HG02943 (cell line): Measurements from ENCODE around the gene SNAPC2.
A peak's percentile ranks its signal among the peaks of the same experiment; 100 is the strongest.
"Not testable (repeated sequence)": the region's sequence is repeated elsewhere in the genome, so short reads cannot be mapped to it uniquely, and the experiment has no call there.

Experiments used
- ATAC-seq: cut with Tn5 transposase; IDR thresholded peaks from one replicate; pipeline ENCODE4 v1.9.1; 2021; ENCODE audit warnings: mild to moderate bottlenecking, low read depth, moderate library complexity; ENCODE audit not compliant: unreplicated experiment

Gene SNAPC2

DNA sequence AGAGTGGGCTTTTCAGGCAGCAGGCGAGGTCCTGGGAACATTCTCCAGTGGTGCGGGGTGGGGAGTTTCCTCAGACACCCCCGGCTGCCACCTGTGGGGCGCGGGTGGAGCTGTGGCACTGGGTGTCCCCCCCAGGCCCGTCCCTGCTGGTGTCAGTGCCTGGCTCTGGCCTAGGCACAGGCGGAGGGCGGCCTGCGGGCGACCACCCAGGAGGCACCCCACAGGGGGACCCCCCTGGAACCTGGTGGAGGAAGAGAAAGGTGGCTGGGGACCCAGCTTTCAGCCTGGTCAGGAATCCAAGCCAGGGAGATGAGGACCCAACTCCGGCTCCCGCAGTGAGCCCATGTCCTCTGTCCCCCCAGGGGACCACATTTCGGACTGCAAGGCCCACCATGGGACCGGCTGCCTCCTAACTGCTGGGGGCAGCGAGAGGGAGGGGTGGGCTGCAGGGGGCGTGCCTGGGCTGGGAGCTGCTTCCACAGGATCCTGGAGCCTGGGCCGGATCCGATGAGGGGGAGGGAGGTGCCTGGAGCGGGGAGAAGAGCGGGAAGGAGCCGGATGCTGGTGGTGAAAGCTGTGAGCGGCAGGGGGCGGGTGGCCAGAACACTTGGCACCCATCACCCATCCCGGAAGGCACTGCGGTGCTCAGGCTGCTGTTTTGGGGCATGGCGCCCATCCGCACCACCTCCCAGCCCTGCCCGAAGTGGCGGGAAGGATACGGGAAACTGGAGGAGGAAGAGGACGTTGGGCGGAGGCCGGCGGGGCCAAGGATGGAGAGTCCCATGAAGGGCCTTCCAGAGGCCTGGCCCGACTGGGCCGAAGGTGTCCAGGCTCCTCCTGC lies 11.3 kb downstream of the SNAPC2 start:
- ATAC-seq: no peak

DNA sequence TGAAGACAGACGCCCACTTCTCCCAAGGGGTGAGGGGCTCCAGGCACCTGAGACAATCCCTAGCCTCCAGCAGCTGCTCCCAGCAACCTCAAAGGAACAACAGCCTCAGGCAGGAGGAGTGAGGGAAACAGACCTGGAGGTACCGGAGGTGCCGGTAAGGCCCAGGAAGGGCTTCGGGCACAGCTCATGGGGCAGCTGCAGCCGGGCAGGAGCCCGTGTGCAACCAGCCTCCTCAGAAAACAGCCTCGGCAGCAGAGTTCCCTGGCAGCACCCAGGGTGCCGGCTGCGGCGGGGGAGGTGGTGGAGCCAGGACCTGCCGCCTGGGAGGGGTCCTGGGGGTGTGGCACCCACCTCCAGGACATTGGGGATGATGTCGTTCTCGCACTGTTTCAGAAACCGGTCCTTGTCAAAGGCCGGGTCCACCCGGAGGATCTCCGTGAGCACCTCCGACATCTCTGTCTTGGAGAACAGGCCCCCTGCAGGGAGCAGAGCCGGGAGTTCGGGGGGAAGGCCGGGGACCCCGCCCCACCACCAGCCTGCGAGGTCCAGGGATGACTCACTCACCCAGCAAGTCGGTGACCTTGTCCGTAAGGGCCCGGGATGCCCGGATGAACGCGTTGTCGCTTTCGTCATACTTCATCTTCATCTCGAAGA lies 12.3 kb downstream of the SNAPC2 start:
- ATAC-seq: no peak

DNA sequence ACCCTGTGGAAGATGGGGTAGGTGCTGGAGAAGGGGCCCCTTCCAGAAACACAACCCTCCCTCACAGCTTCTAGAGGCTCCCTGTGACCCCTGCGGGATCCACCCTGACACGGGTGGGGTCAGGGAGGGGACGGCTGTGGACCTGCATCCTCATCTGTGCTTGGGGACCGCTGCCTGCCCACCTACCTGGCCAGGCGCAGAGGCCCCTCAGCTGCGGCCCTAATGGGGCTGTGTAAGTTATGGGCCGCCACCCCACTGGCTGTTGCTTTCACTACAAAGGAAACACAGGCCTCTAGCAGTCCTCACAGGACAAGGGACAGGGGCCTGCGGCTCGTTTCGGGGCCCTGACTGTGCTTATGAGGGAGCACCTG lies 12.8 kb downstream of the SNAPC2 start:
- no peak for ATAC-seq

DNA sequence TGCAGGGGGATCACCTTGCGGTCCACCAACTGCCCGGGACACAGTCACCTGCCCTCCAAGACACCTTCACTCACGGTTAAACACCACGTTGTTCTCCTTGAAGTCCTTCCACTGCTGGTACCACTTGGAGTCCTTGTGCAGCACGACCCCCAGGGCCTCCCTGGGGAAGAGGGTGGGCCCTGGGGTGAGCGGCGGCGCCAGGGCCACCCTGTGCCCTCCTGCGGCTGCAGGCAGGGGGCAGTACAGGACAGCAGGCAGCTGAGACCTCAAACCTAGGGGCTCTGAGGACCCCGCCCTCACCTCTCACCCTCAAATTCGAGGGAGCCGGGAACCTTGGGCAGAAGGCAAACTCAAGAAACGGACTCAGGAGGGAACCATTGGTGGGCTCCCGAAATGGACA lies 13.3 kb downstream of the SNAPC2 start:
- ATAC-seq: no peak

DNA sequence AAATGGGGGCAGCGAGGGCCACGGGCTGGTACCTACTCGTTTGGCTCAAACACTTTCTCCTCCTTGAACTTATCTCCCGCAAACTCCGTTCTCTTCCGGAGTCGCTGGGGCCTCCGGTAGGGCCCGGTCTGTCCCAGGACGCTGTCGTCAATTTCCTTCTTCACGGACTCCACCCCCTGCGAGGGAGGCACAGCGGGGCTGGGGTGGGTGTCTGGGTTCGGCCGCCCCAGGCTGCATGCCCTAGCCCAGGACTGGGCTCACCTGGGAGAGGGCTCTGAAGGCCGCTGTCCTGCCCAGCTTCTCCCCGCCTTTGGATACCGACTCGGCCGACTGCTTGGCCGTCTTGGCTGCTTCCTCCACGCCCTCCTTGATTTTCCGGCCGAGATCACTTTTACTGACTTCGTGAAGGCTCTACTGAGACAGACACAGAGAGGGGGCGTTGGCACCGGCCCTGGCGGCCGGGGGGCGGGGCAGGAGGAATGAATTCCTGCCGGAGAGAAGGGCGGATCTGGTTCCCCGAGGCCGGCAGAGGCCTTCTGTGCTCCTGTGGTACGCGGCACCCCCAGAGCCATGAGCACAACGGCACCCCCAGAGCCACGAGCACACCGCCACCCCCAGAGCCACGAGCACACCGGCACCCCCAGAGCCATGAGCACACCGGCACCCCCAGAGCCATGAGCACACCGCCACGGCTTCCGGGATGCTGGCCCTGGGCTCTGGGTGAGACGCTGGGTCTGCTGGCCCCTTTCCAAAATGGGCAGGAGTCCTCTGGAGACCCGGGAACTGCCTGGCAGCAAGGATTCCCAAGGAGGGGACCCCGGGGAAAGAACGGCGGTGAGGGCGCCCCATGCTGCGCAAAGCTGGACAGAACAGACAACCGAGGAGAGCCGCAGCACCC lies 13.9 kb downstream of the SNAPC2 start:
- no peak for ATAC-seq

DNA sequence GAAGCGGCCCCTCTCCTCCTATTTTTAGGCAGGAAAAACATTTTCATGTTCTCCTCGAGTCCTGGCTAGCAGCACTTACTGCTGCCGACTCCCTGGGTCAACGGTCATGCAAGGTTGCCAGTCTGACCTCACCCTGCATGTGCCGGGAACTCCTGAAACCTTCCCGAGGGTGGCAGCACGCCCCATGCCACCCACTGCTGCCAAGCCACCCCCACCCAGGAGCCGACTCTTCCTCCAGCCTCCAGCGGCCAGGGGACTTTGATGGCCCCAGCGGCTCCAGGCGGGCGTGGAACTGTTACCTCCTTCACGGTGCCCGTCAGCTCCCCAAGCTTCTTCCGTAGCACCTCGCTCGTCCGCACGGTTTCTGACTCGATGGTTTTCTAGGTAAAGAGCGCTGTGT lies 14.6 kb downstream of the SNAPC2 start:
- no peak for ATAC-seq

DNA sequence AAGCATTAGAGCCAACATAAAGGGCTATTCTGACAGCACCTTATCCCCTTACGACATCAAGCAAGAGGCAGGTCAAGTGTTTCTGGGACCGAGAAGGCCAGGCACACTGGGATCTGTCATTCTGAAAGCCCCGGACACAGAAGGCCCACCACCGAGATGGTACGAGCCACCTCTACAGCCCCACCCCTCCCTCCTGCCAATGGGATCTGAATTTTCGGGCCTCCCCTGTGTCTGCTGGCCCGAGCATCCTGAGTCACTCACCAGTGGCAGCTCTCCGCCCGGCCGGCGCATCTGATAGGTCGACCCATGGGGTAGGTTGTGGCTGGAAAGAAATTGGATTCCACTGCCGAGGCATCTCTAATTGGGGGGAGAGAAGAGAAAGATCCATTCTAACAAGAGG lies 20.7 kb downstream of the SNAPC2 start:
- no peak for ATAC-seq

DNA sequence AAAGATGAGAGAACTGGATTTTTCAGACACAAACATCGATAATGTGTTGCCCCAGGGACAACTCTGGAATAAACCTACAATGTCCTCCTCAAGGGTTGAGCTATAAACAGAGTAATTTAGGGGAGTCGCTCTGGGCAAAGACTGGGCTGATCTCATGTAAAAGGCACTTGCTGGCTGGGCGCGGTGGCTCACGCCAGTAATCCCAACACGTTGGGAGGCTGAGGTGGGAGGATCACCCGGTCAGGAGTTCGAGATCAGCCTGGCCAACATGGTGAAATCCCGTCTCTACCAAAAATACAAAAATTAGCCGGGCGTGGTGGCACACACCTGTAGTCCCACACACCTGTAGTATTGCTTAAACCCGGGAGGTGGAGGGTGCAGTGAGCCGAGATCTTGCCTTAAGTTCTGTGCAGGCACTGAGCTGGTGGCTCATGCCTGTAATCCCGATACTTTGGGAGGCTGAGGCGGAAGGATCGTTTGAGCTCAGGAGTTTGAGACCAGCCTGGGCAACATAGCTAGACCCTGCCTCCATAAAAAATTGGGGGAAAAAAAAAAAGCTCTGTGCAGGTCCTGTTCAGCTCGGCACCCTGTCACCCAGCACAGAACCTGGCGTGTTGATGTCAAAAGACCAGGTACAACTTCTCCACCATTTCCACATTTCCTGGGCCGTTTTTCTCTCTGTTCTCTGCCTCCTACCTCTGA lies 21.9 kb downstream of the SNAPC2 start:
- ATAC-seq: no peak

DNA sequence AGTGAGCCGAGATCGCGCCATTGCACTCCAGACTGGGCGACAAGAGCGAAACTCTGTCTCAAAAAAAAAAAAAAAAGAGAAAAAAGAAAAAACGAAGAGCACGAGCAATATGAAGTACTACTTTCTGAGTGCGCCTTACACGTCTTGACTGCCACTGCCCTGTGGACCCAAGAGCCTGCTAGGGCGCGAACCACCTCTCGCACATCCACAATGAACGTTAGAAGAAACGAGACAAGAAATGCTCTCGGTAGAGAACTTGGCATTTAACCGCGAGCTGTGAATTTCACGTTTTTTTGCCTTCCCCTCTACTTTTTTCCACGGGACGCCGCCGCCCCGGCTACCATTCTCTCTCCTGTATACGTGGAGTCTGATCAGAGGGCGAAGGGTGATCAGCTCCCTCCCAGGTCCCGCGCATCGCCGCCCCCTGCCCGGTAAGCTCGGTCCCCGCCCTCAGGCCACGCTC lies 22.9 kb downstream of the SNAPC2 start:
- no peak for ATAC-seq

DNA sequence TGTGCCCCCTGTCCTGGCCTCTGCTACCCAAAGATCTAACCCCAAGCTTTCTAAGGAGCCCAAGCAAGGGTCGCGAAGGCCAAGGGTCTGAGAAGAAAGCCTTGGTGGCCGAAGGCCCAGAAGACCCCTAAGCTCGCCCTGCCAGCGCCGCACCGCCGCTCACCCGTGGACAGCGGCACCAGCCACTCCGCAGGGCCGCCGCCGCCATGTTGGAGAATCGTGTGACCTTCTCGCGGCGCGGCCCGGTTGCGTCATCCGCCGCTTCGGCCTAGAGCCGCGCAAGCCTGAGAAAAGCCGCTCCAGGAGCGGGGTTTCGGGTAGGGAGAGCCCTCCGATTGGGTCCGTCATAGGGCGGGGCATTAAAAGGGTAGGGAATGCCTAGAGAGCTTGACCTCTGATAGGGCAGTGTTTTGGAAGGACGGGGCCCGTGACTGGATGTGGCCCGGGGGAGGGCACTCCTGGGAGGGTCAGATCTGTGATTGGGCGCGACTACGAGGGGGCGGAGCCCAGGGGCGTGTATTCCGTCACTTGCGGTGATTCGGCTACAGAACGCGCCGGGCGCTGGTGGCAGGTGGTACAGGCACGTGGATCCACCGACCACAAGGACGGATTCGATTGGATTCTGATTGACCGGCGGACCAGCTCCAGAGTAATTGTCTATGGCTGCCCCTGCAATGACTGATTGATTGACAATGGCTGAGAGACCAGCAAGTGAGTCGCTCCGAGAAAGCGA lies 23.5 kb downstream of the SNAPC2 start, which contains the start of gene TIMM44:
Gene TIMM44, minus strand, starts transcription at position 223 of the 733 bp plus-strand sequence. Its CDS starts 15 bp downstream, at position 208.
- ATAC-seq: peak; percentile 90

DNA sequence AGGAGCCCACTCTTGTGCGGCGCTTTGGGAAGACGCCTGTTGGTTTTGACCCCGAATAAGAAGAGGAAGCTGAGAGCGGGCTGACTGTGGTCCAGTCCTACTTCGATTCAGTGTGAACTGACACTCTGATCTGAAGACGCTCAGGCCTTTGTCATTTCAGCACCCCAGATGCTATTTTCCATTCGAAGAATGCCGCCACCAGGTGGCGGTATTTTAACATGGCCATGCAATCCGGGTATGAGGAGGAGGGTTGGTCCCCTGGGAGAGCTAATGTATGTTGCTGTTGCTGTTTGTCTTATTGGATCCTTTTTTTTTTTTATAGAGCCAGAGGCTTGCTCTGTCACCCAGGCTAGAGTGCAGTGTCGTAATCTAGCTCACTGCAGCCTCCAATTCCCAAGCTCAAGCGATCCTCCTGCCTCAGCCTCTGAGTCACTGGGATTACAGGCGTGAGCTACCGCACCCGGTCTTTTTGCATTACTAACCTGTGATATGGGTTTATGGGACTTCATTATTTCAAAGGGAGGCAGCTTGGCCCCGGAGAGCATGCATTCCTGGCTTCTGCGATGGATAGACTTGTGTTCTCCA lies 24.1 kb downstream of the SNAPC2 start:
- peak; percentile 29 for ATAC-seq

DNA sequence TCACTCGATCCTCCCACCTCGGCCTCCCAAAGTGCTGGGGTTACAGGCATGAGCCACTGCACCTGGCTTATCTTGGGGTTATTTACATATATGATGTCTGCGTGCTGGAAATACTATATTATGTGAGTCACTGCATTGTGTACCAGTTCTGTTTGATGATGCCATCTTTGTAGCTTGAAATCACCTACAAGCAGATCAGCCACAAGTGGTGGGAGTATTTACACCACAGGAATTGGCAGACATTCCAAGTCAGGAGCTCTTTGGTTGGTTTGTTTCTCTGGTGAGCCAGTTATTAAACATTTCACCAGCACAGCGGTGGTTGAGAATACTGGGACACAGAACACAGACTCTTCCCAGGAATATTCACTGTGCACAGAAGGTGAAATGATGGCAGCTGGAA lies 27.8 kb downstream of the SNAPC2 start:
- no peak for ATAC-seq

DNA sequence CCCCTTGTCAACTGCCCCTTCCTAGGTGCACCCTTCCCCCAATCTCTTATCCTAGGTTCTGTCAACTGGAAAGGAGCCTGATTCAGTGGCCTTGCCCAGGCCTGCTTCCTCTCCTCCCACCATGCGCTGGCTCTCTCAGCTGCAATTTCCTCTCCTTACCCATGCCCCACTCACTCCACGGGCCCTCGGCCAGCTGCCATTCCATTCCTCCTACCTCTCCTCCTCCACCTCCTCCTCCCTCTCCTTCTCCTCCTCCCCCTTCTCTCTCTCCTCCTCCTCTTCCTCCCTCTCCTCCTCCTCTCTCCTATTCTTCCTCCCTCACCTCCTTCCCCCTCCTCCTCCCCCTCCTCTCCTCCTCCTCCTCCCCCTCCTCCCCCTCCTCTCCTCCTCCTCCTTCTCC lies 32.9 kb downstream of the SNAPC2 start:
- ATAC-seq: no peak

DNA sequence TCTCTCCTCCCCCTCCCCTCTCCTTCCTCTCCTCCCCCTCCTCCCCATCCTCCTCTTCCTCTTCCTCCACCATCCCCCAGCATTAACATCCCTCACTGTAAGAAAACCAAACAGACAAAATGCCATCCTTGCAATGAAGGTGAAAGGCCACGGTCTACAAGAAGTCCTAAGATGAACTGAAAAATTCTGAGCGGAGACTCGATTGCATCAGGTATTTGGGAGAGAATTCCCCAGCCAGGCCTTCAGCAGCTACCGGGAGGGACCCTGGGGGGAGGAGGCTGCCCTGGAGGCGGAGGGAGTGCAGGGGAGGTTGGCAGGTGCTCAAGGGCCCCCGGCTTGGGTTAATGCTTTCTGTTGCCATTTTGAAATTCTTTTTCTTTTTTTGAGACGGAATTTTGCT lies 33.4 kb downstream of the SNAPC2 start:
- no peak for ATAC-seq

DNA sequence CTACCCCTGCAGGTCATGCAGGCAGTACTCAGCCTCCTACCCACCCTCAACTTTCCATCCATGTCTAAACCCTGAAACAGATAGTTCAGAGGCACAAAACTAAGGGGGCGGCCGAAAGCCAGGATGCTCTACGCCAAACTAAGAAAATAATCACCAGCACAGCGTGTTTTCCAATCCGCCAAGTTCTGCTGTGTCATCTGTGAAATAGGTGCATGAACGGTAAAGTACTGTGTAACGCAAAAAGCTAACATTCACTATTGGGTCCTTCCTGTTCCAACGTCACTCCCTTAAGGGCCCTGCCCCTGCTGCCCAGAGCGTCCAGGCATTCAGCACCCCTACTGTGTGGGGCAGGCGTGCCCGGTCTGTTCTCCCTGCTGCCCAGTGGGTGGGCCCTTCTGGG lies 35.6 kb downstream of the SNAPC2 start:
- ATAC-seq: no peak

DNA sequence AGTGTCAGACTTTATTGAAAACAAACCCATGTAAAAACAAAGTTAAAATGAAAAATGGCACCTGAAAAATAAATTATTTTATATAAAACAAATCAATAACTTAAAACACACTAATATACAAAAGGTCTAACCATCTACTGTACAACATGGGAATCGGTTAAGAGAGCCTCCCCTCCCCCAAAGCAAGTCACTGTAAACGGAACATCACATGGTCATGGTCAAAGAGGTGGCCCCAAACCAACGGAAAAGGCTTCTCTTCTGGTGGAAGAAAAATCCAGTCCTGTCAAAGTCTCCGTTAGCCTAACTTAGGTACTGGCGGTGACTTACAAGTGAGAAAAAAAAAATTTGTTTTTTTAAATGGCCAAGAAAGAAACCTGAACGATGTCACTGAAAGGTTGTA lies 39.1 kb downstream of the SNAPC2 start:
- no peak for ATAC-seq

DNA sequence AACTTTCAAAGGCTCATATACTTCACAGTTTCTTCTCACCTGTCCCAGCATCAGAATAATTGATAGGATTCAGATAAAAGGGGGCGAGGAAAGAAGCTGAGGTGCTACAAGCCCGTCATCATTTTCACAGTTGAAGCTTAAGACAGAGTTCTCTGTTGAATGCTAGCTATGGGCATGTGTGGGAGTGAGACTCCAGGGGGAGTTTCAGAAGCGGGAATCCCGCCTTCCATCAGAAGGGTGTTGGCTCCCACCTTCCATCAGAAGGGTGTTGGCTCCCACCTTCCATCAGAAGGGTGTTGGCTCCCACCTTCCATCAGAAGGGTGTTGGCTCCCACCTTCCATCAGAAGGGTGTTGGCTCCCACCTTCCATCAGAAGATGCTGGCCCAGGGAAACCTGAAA lies 40.9 kb downstream of the SNAPC2 start:
- ATAC-seq: not testable (repeated sequence)

DNA sequence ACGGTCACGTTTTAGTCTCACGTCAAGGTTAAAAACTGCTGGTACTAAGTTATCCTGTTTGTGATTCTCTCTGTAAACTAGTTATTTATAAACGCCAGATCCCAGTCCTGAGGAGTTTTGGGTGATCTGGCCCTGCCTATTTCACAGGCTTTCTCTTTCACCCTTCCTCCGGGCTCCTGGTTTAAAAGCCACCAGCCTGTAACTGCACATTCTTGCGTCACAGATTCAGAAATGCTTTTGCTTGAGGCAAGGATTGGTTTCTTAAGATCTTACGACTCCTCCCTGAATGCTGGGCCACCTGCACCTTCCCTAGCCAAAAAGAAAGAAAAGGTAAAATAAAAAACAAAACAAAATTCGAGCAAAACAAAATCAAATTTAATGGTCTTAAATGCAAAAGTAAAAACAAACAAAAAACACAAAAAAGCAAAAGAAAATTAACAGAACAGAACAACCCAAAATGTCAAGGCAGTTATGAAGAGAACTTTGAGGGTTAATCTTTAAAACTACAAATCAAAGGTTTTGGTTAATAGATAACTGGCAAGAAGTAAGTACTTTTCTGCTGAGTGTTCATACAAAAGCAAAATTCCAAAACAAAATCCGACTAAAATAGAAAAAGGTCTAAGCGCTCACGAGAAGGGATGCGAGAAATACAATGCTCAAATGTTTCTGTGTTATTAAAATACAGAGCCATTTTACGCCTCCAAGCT lies 41.9 kb downstream of the SNAPC2 start:
- no peak for ATAC-seq
